Measurements from ENCODE around the gene ANO10. TPM values are rescaled to one million over a fixed set of nuclear protein-coding genes. Genes with fewer than 3 reads are reported as not detected.
"Not testable (repeated sequence)": the region's sequence is repeated elsewhere in the genome, so short reads cannot be mapped to it uniquely, and the experiment has no call there.

The ANO10 gene
- polyA plus RNA-seq, 1 donor from 2014 or later: 11.1 TPM

DNA sequence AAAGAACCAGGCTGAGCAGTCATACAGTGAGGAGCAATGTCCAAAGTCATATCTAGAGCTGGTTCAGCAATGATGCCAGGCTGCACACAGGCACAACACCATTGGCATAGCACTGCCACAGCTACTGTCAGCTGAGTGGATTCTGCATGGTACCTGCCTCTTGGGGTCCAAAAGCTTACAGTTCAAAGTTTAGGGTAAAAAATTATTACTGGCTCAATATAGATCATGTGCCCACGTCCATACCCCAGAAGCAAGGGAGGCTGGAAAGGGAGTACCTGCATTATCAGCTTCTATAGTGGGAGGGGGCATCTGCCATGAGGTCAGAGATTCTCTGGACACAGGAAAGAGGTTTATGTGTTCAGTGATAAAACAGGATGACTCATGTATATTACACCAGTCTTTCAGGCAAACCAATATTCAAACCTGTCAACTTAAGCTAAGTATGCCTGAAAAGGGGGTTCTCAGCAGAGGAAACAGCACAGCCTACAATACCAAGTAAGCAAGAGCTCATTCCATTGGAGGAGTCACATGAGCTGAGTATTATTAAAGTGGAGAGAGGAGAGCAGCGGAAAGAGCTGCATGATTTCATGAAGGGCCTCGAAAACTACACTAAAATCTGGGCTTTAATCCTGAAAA lies 99.0 kb downstream of the ANO10 start:
- H3K79me2 ChIP-seq (replicated peaks; ENCODE audit: insufficient read depth, low read length): no peaks in the 10 kb centered on the region
- H3K4me2 ChIP-seq (ENCODE audit: low read length): no peak overlapping the region
- TF ChIP-seq RAD21 (conservative IDR thresholded peaks at IDR 0.05): no peak
- TF ChIP-seq EZH2 (IDR thresholded peaks at IDR 0.05; ENCODE audit: borderline replicate concordance, insufficient read depth, low read length, poor library complexity, severe bottlenecking): no peak
- no peak for TF ChIP-seq TAF1 (IDR thresholded peaks at IDR 0.05; ENCODE audit: low read depth)
- TF ChIP-seq CTCF (IDR thresholded peaks at IDR 0.05; ENCODE audit: poor library complexity, severe bottlenecking): no peak
- TF ChIP-seq POLR2AphosphoS5 (IDR thresholded peaks at IDR 0.05): no peak
- no peak for TF ChIP-seq EP300 (conservative IDR thresholded peaks at IDR 0.05; ENCODE audit: poor library complexity, severe bottlenecking)
- TF ChIP-seq, protein P1, sequence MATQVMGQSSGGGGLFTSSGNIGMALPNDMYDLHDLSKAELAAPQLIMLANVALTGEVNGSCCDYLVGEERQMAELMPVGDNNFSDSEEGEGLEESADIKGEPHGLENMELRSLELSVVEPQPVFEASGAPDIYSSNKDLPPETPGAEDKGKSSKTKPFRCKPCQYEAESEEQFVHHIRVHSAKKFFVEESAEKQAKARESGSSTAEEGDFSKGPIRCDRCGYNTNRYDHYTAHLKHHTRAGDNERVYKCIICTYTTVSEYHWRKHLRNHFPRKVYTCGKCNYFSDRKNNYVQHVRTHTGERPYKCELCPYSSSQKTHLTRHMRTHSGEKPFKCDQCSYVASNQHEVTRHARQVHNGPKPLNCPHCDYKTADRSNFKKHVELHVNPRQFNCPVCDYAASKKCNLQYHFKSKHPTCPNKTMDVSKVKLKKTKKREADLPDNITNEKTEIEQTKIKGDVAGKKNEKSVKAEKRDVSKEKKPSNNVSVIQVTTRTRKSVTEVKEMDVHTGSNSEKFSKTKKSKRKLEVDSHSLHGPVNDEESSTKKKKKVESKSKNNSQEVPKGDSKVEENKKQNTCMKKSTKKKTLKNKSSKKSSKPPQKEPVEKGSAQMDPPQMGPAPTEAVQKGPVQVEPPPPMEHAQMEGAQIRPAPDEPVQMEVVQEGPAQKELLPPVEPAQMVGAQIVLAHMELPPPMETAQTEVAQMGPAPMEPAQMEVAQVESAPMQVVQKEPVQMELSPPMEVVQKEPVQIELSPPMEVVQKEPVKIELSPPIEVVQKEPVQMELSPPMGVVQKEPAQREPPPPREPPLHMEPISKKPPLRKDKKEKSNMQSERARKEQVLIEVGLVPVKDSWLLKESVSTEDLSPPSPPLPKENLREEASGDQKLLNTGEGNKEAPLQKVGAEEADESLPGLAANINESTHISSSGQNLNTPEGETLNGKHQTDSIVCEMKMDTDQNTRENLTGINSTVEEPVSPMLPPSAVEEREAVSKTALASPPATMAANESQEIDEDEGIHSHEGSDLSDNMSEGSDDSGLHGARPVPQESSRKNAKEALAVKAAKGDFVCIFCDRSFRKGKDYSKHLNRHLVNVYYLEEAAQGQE (IDR thresholded peaks at IDR 0.05; ENCODE audit: borderline replicate concordance): no peak
- no peak for TF ChIP-seq SMC3 (conservative IDR thresholded peaks at IDR 0.05; ENCODE audit: poor library complexity)
- TF ChIP-seq MXI1 (conservative IDR thresholded peaks at IDR 0.05; ENCODE audit: poor library complexity, severe bottlenecking): no peak
- H2AFZ ChIP-seq (ENCODE audit: low read depth, low read length): no peak overlapping the region
- peaks cover under 1% of the 10 kb centered on the region for H3K36me3 ChIP-seq (ENCODE audit: insufficient read depth, low read length)
- no peaks in the 10 kb centered on the region for H4K20me1 ChIP-seq (ENCODE audit: insufficient read depth)
- H3K4me3 ChIP-seq (ENCODE audit: low read length): no peak overlapping the region
- no peak overlapping the region for H3K27ac ChIP-seq (ENCODE audit: low read length)
- H3K9me2 ChIP-seq (ENCODE audit: insufficient read depth, low read length): no peaks in the 10 kb centered on the region
- H3F3A ChIP-seq (ENCODE audit: insufficient read depth, low read length, poor library complexity, severe bottlenecking): no peaks in the 10 kb centered on the region
- no peak overlapping the region for H3K9ac ChIP-seq (ENCODE audit: low read length)
- H3K9me3 ChIP-seq (ENCODE audit: low read length): no peaks in the 10 kb centered on the region
- no peaks in the 10 kb centered on the region for H3K27me3 ChIP-seq (ENCODE audit: insufficient read depth, low read depth, low read length)

GRCh38 chr3:43521941-43522340 lies 99.9 kb downstream of the ANO10 start:
- H2AFZ ChIP-seq (ENCODE audit: low read depth, low read length): no peak overlapping the region
- no peak overlapping the region for H3K4me3 ChIP-seq (ENCODE audit: low read length)
- H3F3A ChIP-seq (ENCODE audit: insufficient read depth, low read length, poor library complexity, severe bottlenecking): no peaks in the 10 kb centered on the region
- peaks cover 4% of the 10 kb centered on the region for H3K36me3 ChIP-seq (ENCODE audit: insufficient read depth, low read length)
- H3K27ac ChIP-seq (ENCODE audit: low read length): no peak overlapping the region
- H3K9ac ChIP-seq (ENCODE audit: low read length): no peak overlapping the region
- H3K27me3 ChIP-seq (ENCODE audit: insufficient read depth, low read depth, low read length): no peaks in the 10 kb centered on the region
- no peaks in the 10 kb centered on the region for H4K20me1 ChIP-seq (ENCODE audit: insufficient read depth)
- H3K4me2 ChIP-seq (ENCODE audit: low read length): no peak overlapping the region
- TF ChIP-seq, protein P1 (IDR thresholded peaks at IDR 0.05; ENCODE audit: borderline replicate concordance): no peak
- TF ChIP-seq EZH2 (IDR thresholded peaks at IDR 0.05; ENCODE audit: borderline replicate concordance, insufficient read depth, low read length, poor library complexity, severe bottlenecking) (no peak), EP300 (conservative IDR thresholded peaks at IDR 0.05; ENCODE audit: poor library complexity, severe bottlenecking) (no peak), RAD21 (conservative IDR thresholded peaks at IDR 0.05) (no peak), POLR2AphosphoS5 (IDR thresholded peaks at IDR 0.05) (no peak), SMC3 (conservative IDR thresholded peaks at IDR 0.05; ENCODE audit: poor library complexity) (no peak), TAF1 (IDR thresholded peaks at IDR 0.05; ENCODE audit: low read depth) (no peak), CTCF (IDR thresholded peaks at IDR 0.05; ENCODE audit: poor library complexity, severe bottlenecking) (no peak), MXI1 (conservative IDR thresholded peaks at IDR 0.05; ENCODE audit: poor library complexity, severe bottlenecking) (no peak)
- no peaks in the 10 kb centered on the region for H3K9me2 ChIP-seq (ENCODE audit: insufficient read depth, low read length)
- H3K9me3 ChIP-seq (ENCODE audit: low read length): no peaks in the 10 kb centered on the region
- H3K79me2 ChIP-seq (replicated peaks; ENCODE audit: insufficient read depth, low read length): no peaks in the 10 kb centered on the region

DNA sequence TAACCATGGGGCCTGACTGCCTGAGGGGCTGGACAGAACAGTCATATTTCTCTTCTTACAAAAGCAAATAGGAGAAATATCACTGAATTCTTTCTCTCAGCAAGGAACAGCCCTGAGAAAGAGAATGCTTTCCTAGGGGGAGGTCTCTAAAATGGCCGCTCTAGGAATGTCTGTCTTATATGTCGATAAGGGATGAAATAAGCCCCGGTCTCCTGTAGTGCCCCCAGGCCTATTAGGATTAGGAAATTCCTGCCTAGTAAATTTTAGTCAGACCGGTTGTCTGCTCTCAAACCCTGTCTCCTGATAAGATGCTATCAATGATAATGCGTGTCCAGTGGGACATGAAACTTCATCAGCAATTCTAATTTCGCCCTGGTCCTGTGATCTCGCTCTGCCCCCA lies 103.3 kb downstream of the ANO10 start:
- H3K4me2 ChIP-seq (ENCODE audit: low read length); H3K27me3 ChIP-seq (ENCODE audit: insufficient read depth, low read depth, low read length); H3K4me3 ChIP-seq (ENCODE audit: low read length); H4K20me1 ChIP-seq (ENCODE audit: insufficient read depth); H3F3A ChIP-seq (ENCODE audit: insufficient read depth, low read length, poor library complexity, severe bottlenecking); H3K27ac ChIP-seq (ENCODE audit: low read length); H3K9ac ChIP-seq (ENCODE audit: low read length); H3K9me2 ChIP-seq (ENCODE audit: insufficient read depth, low read length); H3K79me2 ChIP-seq (replicated peaks; ENCODE audit: insufficient read depth, low read length); H2AFZ ChIP-seq (ENCODE audit: low read depth, low read length); H3K9me3 ChIP-seq (ENCODE audit: low read length); H3K36me3 ChIP-seq (ENCODE audit: insufficient read depth, low read length): not testable (repeated sequence)

All from neural cell (in vitro differentiated cells).